Endothelial cell of umbilical vein (primary cell): ENCODE measurements around the gene CD48. TPM values are rescaled to one million over a fixed set of nuclear protein-coding genes. Genes with fewer than 3 reads are reported as not detected.

Experiments
- BruUV-seq: library from RNA; stranded (reverse); fragments of 400-500 nt; replicated peaks from 2 replicates; lab custom pipeline; 2021; lab: Mats Ljungman, UMichigan
- CTCF ChIA-PET: fragments of 300-600, 350-600 bp; sonication (Branson Sonifier 250); formaldehyde crosslinking; loops from one replicate; lab custom pipeline; 2021; ENCODE audit warnings: antibody characterized with exemption, inconsistent platforms; lab: Charles Lee
- POLR2A ChIA-PET: fragments of 300-600, 350-600 bp; sonication (Branson Sonifier 250); formaldehyde crosslinking; loops from one replicate; lab custom pipeline; 2021; ENCODE audit warnings: antibody characterized with exemption, inconsistent platforms; lab: Charles Lee
- DNase-seq: peaks from one replicate; pipeline ENCODE4 v3.0.0-alpha.2; 2011; ENCODE audit warnings: low read depth, low spot score
- FAIRE-seq: peaks from 2 replicates; lab custom pipeline; 2011; peaks lifted over from hg19 to GRCh38; lab: Jason Lieb, UNC
- H2AFZ ChIP-seq: 2 replicates; pipeline ENCODE4 v1.6.0; 2012; ENCODE audit warnings: low read depth, low read length, control low read depth, inconsistent platforms
- H3K27ac ChIP-seq: 2 replicates; pipeline ENCODE4 v1.5.1; 2011; ENCODE audit warnings: low read depth, mild to moderate bottlenecking, control low read depth, low read length, moderate library complexity; ENCODE audit not compliant: insufficient read depth
- H3K27me3 ChIP-seq, 2 experiments: 2 replicates each; pipeline versions ENCODE4 v1.6.0 to v1.6.1; 2011; ENCODE audit warnings: low read length in 2 of 2, mixed read lengths in 1 of 2; ENCODE audit not compliant: control insufficient read depth in 2 of 2, insufficient read depth in 2 of 2
- H3K36me3 ChIP-seq, 2 experiments: 2 replicates in 1 of 2; 3 replicates in 1 of 2; pipeline ENCODE4 v1.5.1; 2011; ENCODE audit warnings: low read length in 2 of 2, mild to moderate bottlenecking in 1 of 2, moderate library complexity in 1 of 2; ENCODE audit not compliant: control insufficient read depth in 2 of 2, insufficient read depth in 2 of 2; ENCODE audit errors: extremely low read depth in 1 of 2
- H3K4me1 ChIP-seq: 3 replicates; pipeline ENCODE4 v1.5.1; 2011; ENCODE audit warnings: mild to moderate bottlenecking, low read length; ENCODE audit not compliant: control insufficient read depth, insufficient read depth; ENCODE audit errors: extremely low read depth
- H3K4me2 ChIP-seq: 2 replicates; pipeline ENCODE4 v1.6.1; 2011; ENCODE audit warnings: low read length, control low read depth, mixed read lengths; ENCODE audit not compliant: insufficient read depth
- H3K4me3 ChIP-seq, 3 experiments: fragments of 200-600 bp in 1 of 3; sonication (generic), shearing (Covaris generic) in 1 of 3; replicated peaks in 1 of 3; 2 replicates each; pipeline ENCODE4 v1.5.1; 2011 to 2016; ENCODE audit warnings: control low read depth in 3 of 3, low read length in 3 of 3, mild to moderate bottlenecking in 2 of 3, inconsistent platforms in 1 of 3, low read depth in 1 of 3, moderate library complexity in 1 of 3; ENCODE audit not compliant: insufficient read depth in 1 of 3
- H3K79me2 ChIP-seq: 2 replicates; pipeline ENCODE4 v1.6.0; 2012; ENCODE audit warnings: low read length, inconsistent platforms; ENCODE audit not compliant: control insufficient read depth, insufficient read depth
- H3K9ac ChIP-seq: replicated peaks from 2 replicates; pipeline ENCODE3; 2011; ENCODE audit warnings: low read length, control low read depth; ENCODE audit not compliant: insufficient read depth; ENCODE audit errors: extremely low read depth
- H3K9me1 ChIP-seq: replicated peaks from 3 replicates; pipeline ENCODE4 v1.6.0; 2011; ENCODE audit warnings: mild to moderate bottlenecking, low read length; ENCODE audit not compliant: control insufficient read depth, insufficient read depth; ENCODE audit errors: extremely low read depth
- H3K9me3 ChIP-seq: replicated peaks from 2 replicates; pipeline ENCODE4 v1.5.1; 2012; ENCODE audit warnings: low read length, inconsistent platforms; ENCODE audit not compliant: control insufficient read depth, insufficient read depth
- H4K20me1 ChIP-seq: replicated peaks from 2 replicates; pipeline ENCODE3; 2011; ENCODE audit warnings: mild to moderate bottlenecking, low read length; ENCODE audit not compliant: control insufficient read depth, insufficient read depth; ENCODE audit errors: extremely low read depth
- CTCF ChIP-seq, 2 donors: IDR thresholded peaks; 1 replicate in 1 of 2; 2 replicates in 1 of 2; pipeline ENCODE4 v1.5.1; 2011; ENCODE audit warnings: low read length in 2 of 2, mild to moderate bottlenecking in 2 of 2, moderate library complexity in 2 of 2, control low read depth in 1 of 2, inconsistent platforms in 1 of 2, low read depth in 1 of 2; ENCODE audit not compliant: insufficient read depth in 1 of 2; ENCODE audit errors: extremely low read depth in 1 of 2
- EZH2 ChIP-seq: IDR thresholded peaks from 2 replicates; pipeline ENCODE4 v1.6.1; 2012; ENCODE audit warnings: borderline replicate concordance, low read depth, mild to moderate bottlenecking, moderate library complexity, low read length, inconsistent platforms; ENCODE audit not compliant: severe bottlenecking
- FOS ChIP-seq: IDR thresholded peaks from 2 replicates; pipeline ENCODE4 v1.6.1; 2011; ENCODE audit warnings: mild to moderate bottlenecking, low read length, moderate library complexity, borderline replicate concordance; ENCODE audit not compliant: insufficient read depth
- GATA2 ChIP-seq: IDR thresholded peaks from 2 replicates; pipeline ENCODE4 v1.7.0; 2011; ENCODE audit warnings: low read depth, mild to moderate bottlenecking, moderate library complexity, mixed read lengths, low read length; ENCODE audit not compliant: insufficient read length, insufficient read depth
- JUN ChIP-seq: IDR thresholded peaks from 2 replicates; pipeline ENCODE4 v1.6.1; 2011; ENCODE audit warnings: borderline replicate concordance, low read depth; ENCODE audit not compliant: insufficient read length, insufficient read depth
- MAX ChIP-seq: IDR thresholded peaks from 2 replicates; pipeline ENCODE4 v1.6.1; 2011; ENCODE audit not compliant: insufficient read depth, insufficient read length
- MYC ChIP-seq: IDR thresholded peaks from one replicate; pipeline ENCODE4 v1.6.1; 2011; ENCODE audit warnings: mild to moderate bottlenecking, low read depth, low read length
- POLR2A ChIP-seq: IDR thresholded peaks from 2 replicates; pipeline ENCODE4 v1.6.1; 2012; ENCODE audit warnings: low read depth, mild to moderate bottlenecking, control low read depth, low read length
- POLR2AphosphoS5 ChIP-seq: IDR thresholded peaks from 2 replicates; pipeline ENCODE4 v1.6.1; 2012; ENCODE audit warnings: low read depth, mild to moderate bottlenecking, control low read depth, low read length, moderate library complexity; ENCODE audit not compliant: insufficient read depth
- dilution Hi-C: fragments of 300-500 bp; cut with MboI; formaldehyde crosslinking; loops from one replicate; pipeline ENCODE4 v1.15.0; 2019; ENCODE audit warnings: low sequenced_read_pairs; ENCODE audit not compliant: extremely low pct_ligation_motif_present
- intact Hi-C: fragments of 100-400 bp; cut with micrococcal nuclease; formaldehyde crosslinking; loops from one replicate; pipeline ENCODE4 v1.10.0; 2022
- polyA plus RNA-seq, 4 experiments: library from polyadenylated mRNA; depleted of rRNA in 3 of 4; stranded (reverse) in 3 of 4; unstranded in 1 of 4; fragments of >200 nt; gene quantifications; 2 replicates each; pipeline versions ENCODE4 v1.2.1 to v1.2.3, GENCODE V29; 2011 to 2012; ENCODE audit warnings: missing spikeins in 1 of 4
- total RNA-seq: library from RNA; stranded (reverse); gene quantifications from 2 replicates; pipeline ENCODE4 v1.2.3, GENCODE V29; 2021

Gene CD48
- total and polyA plus RNA-seq, 2 donors (not counting 3 experiments of a cell fraction or from before 2014, with no cell fraction given): not detected

GRCh38 chr1:160664573-160665051 is 47.0 kb downstream of the CD48 start:
- no peaks in the 10 kb centered on the region for H3K9me1 ChIP-seq
- dilution Hi-C loops (no loop called here), intact Hi-C loops (no loop called here)
- no peak overlapping the region for H3K4me3 ChIP-seq
- no peaks in the 10 kb centered on the region for H3K9me3 ChIP-seq
- BruUV-seq: no TSS peak
- no peak overlapping the region for H3K4me2 ChIP-seq
- ChIA-PET CTCF (no interaction called here), POLR2A (no interaction called here)
- no peaks in the 10 kb centered on the region for H4K20me1 ChIP-seq
- H3K36me3 ChIP-seq: no peaks in the 10 kb centered on the region
- FAIRE-seq (no peak), DNase-seq (no peak)
- H2AFZ ChIP-seq: no peak overlapping the region
- peaks cover 0 to 5% of the 10 kb centered on the region in 2 experiments for H3K27me3 ChIP-seq
- H3K9ac ChIP-seq: no peak overlapping the region
- TF ChIP-seq MAX (no peak), POLR2A (no peak), EZH2 (no peak), POLR2AphosphoS5 (no peak), FOS (no peak), CTCF (IDR thresholded peaks at IDR 0.05; ENCODE audit: extremely low read depth in 1 of 2, insufficient read depth in 1 of 2, low read depth in 1 of 2, low read length in 2 of 2) (no peak), JUN (no peak), MYC (no peak), GATA2 (no peak)
- no peaks in the 10 kb centered on the region for H3K4me1 ChIP-seq
- H3K27ac ChIP-seq: no peak overlapping the region
- H3K79me2 ChIP-seq: no peaks in the 10 kb centered on the region
